MCF 10A (cell line): ENCODE results near the gene IL21. TPM values are rescaled to one million over a fixed set of nuclear protein-coding genes. Genes with fewer than 3 reads are reported as not detected.
"Not testable (repeated sequence)": the region's sequence is repeated elsewhere in the genome, so short reads cannot be mapped to it uniquely, and the experiment has no call there.

ENCODE experiments used
- BruUV-seq: library from RNA; stranded (reverse); fragments of 400-500 nt; replicated peaks from 2 replicates; lab custom pipeline; 2021; lab: Mats Ljungman, UMichigan
- CTCF ChIA-PET: fragments of 300-600 bp; sonication (Branson Sonifier 250); formaldehyde crosslinking; extraction: SDS; loops from one replicate; lab custom pipeline; 2021; ENCODE audit warnings: antibody characterized with exemption, inconsistent platforms; lab: Yijun Ruan, JAX
- POLR2A ChIA-PET: fragments of 300-600, 350-650 bp; sonication (Branson Sonifier 250); formaldehyde crosslinking; extraction: SDS; loops from one replicate; lab custom pipeline; 2020; ENCODE audit warnings: antibody characterized with exemption, inconsistent platforms; lab: Yijun Ruan, JAX
- DNase-seq: peaks from one replicate; pipeline ENCODE4 v3.0.0-alpha.2; 2018; ENCODE audit not compliant: unreplicated experiment
- H3K27ac Mint-ChIP-seq: one replicate; pipeline ENCODE4 v1.8.0; 2022; ENCODE audit warnings: mild to moderate bottlenecking, low read depth, mixed read lengths; ENCODE audit not compliant: unreplicated experiment
- H3K27me3 Mint-ChIP-seq: one replicate; pipeline ENCODE4 v1.8.0; 2022; ENCODE audit warnings: mixed read lengths; ENCODE audit not compliant: insufficient read depth, unreplicated experiment
- H3K36me3 Mint-ChIP-seq: one replicate; pipeline ENCODE4 v1.8.0; 2022; ENCODE audit warnings: mild to moderate bottlenecking, moderate library complexity, mixed read lengths; ENCODE audit not compliant: insufficient read depth, unreplicated experiment
- H3K4me1 Mint-ChIP-seq: one replicate; pipeline ENCODE4 v1.8.0; 2022; ENCODE audit warnings: mixed read lengths; ENCODE audit not compliant: insufficient read depth, unreplicated experiment
- H3K4me3 Mint-ChIP-seq: one replicate; pipeline ENCODE4 v1.8.0; 2022; ENCODE audit warnings: mild to moderate bottlenecking, moderate library complexity, mixed read lengths; ENCODE audit not compliant: unreplicated experiment
- H3K9me3 Mint-ChIP-seq: one replicate; pipeline ENCODE4 v1.8.0; 2022; ENCODE audit warnings: mixed read lengths; ENCODE audit not compliant: unreplicated experiment
- CTCF ChIP-seq: fragments of 200-600 bp; IDR thresholded peaks from one replicate; pipeline ENCODE4 v1.8.0; 2022; ENCODE audit warnings: antibody characterized with exemption, mild to moderate bottlenecking; ENCODE audit not compliant: unreplicated experiment
- intact Hi-C: fragments of 100-400 bp; cut with micrococcal nuclease; formaldehyde crosslinking; loops from 2 replicates; pipeline ENCODE4 v1.14.1; 2022
- total RNA-seq: library from RNA; stranded (reverse); gene quantifications from 2 replicates; pipeline ENCODE4 v1.2.3, GENCODE V29; 2022

IL21 gene
- total RNA-seq, 1 experiment from 2014 or later = not detected

GRCh38 chr4:122577808-122578781 is 42.8 kb downstream of the IL21 start:
- DNase-seq = peak; percentile 78
- TF ChIP-seq CTCF = peak; percentile 60
- H3K4me1 Mint-ChIP-seq = peaks cover 7% of the 10 kb centered on the region
- no peak overlapping the region for H3K4me3 Mint-ChIP-seq
- no peaks in the 10 kb centered on the region for H3K36me3 Mint-ChIP-seq
- H3K27ac Mint-ChIP-seq = no peak overlapping the region
- no peaks in the 10 kb centered on the region for H3K9me3 Mint-ChIP-seq
- no TSS peak for BruUV-seq
- POLR2A ChIA-PET = interaction anchor here (0.8 to 1.3 kb wide), 2 partner anchors 10 to 215 kb away, joined by 3 read pairs; no protein-coding TSS in a partner anchor
- intact Hi-C loops = loop anchor here (1.0 to 5.0 kb wide), 4 partner anchors 268 to 678 kb away; no protein-coding TSS in a partner anchor
- CTCF ChIA-PET = interaction anchor here (0.5 to 2.7 kb wide), 79 partner anchors 8 to 1208 kb away, joined by 3 to 46 read pairs (median 4); partner anchors contain the start of gene BBS7
- peaks cover 10% of the 10 kb centered on the region for H3K27me3 Mint-ChIP-seq

GRCh38 chr4:122577189-122577553 is 43.7 kb downstream of the IL21 start:
- ChIA-PET CTCF (interaction anchor here (0.5 to 2.7 kb wide), 59 partner anchors 9 to 844 kb away, joined by 3 to 46 read pairs (median 4); partner anchors contain the start of gene BBS7), POLR2A (interaction anchor here (1.3 kb wide), 1 partner anchor 214 kb away, joined by 3 read pairs; no protein-coding TSS in a partner anchor)
- Mint-ChIP-seq H3K36me3 (no peaks in the 10 kb centered on the region), H3K4me3 (no peak overlapping the region), H3K27me3 (peaks cover 10% of the 10 kb centered on the region), H3K27ac (no peak overlapping the region), H3K4me1 (peaks cover 7% of the 10 kb centered on the region), H3K9me3 (no peaks in the 10 kb centered on the region)
- TF ChIP-seq CTCF = no peak
- no peak for DNase-seq
- no TSS peak for BruUV-seq
- intact Hi-C loops = loop anchor here (1.0 to 5.0 kb wide), 4 partner anchors 267 to 677 kb away; no protein-coding TSS in a partner anchor

GRCh38 chr4:122576261-122577188 is 44.3 kb downstream of the IL21 start:
- H3K27ac Mint-ChIP-seq = no peak overlapping the region
- ChIA-PET CTCF (interaction anchor here (0.6 to 2.7 kb wide), 48 partner anchors 8 to 747 kb away, joined by 3 to 46 read pairs (median 4); partner anchors contain the start of gene BBS7), POLR2A (interaction anchor here (0.6 to 1.3 kb wide), 2 partner anchors 213 to 228 kb away, joined by 3 read pairs; no protein-coding TSS in a partner anchor)
- intact Hi-C loops = loop anchor here (1.0 to 5.0 kb wide), 4 partner anchors 266 to 676 kb away; no protein-coding TSS in a partner anchor
- no peaks in the 10 kb centered on the region for H3K36me3 Mint-ChIP-seq
- no peaks in the 10 kb centered on the region for H3K9me3 Mint-ChIP-seq
- H3K4me1 Mint-ChIP-seq = peaks cover 7% of the 10 kb centered on the region
- TF ChIP-seq CTCF = peak; percentile 63
- DNase-seq = peak; percentile 74
- no peak overlapping the region for H3K4me3 Mint-ChIP-seq
- peaks cover 10% of the 10 kb centered on the region for H3K27me3 Mint-ChIP-seq
- no TSS peak for BruUV-seq

- H3K9me3 Mint-ChIP-seq, H3K27me3 Mint-ChIP-seq, H3K27ac Mint-ChIP-seq, intact Hi-C loops, DNase-seq, H3K4me1 Mint-ChIP-seq, H3K4me3 Mint-ChIP-seq, H3K36me3 Mint-ChIP-seq, POLR2A ChIA-PET, BruUV-seq: not testable (repeated sequence)
- CTCF ChIA-PET = interaction anchor here (0.7 to 1.6 kb wide), 2 partner anchors 356 to 673 kb away, joined by 3 to 4 read pairs; no protein-coding TSS in a partner anchor
Observed at GRCh38 chr4:122574347-122574746, 46.5 kb downstream of the IL21 start.
